Smooth muscle cell of the brain vasculature (primary cell): ENCODE measurements around the gene BLID.

Experiments
- DNase-seq: peaks from one replicate; pipeline ENCODE4 v3.0.0-alpha.2; 2012; ENCODE audit warnings: low read depth, low spot score

The BLID gene

DNA sequence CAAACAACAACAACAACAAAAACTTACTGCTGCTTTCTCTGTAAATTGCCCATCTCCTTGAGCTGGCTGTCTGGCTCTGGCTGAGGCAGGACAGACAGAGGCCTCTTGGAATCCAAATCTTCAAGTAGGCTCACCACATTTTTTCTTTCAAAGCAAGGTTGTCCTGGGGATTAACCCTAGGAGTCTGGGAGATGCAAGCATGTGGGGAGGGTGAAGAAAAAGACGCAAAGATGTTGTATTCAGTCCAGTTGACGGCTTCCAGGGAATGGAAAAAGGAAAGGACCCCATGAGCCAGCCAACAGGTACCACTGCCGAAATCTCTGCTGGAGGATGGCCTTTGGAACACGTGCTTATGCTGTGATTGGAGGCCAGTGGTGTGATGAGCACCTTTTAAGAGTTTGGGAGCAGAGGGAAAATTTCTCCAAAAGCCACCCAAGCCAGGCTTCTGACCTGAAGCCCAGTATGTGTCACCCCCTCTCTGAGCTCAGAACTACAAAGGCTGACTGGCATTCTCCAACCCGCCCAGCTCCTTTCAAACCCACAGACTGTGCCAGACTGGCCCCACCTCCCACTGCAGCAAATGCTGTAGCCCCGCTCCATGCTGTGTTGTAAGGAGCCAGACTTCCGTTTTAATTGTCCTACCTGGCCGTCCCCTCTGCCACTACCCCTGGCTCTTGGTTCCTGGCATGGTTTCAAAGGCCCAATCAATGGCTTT is 10.8 kb downstream of the BLID start:
- DNase-seq = no peak

DNA sequence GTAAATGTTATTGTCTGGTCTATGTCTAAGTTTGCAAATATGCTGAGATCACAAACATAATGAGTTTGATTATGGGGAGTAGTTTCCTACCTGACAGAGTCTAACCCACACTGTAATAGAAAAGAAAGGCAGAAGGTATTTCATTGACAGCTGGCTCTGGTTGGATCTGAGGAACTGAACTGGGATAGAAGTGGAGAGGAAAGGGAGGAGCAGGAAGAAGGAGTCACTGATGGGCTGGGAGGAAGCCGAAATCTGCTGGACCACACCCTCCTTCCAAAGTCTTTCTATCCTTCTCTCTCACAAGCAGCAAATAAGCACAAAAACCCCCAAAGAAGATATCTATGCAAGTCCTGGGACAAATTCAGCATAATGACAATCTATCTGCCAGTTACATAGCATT is 11.7 kb downstream of the BLID start:
- no peak for DNase-seq

GRCh38 chr11:122103726-122104125 is 12.3 kb downstream of the BLID start:
- no peak for DNase-seq

DNA sequence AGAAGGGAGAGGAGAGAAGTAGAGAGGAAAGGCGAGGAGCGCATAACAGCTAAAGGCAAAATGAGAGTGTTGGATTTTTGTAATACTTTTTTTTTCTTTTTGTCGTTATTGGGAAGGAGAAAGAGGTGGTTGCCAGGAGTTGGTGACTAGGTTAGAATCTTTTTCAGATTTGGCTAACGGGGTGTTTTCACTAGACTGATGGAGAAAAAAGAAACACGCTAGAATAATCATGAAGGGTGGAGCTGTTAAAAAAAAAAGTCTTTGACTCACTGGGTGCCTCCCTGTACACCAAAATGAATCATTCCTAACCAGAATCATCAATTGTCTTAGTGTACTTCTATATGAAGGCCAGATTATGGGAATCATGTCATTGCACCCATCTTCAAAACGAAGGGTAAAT is 12.7 kb downstream of the BLID start:
- DNase-seq = no peak

- DNase-seq = no peak
Measured at GRCh38 chr11:122102426-122102825, 13.6 kb downstream of the BLID start.

DNA sequence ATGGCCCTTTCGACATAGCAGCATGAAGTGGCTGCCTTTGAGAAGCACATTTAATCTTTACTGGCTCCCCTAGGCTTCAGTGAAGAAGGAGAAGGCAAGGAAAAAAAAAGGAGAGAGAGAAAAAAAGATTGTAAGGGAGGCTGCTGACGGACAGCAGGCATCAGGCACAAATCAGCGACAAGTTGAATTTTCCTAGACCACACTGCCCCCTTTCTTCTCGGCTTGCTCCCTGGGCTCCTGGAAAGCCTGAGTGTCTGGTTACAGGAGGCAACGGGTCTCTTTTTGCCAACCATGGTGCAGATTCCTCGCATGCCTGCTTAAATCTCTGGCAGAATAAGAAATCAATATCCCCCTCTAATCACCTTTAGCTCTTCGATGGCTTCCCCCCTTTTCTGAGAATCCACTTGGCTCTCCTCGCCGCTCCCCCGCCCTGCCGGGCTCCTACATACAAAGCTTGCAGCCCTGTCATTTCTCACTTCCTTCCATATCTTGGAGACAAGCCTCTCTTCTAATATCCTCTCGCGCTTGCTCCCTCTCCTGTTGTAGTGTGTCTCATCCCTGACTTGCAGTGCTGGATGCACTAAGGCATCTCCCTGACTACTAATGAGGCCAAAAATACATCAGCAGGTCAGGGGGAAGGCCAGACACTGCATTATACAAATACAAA is 14.3 kb downstream of the BLID start:
- no peak for DNase-seq

- DNase-seq = no peak
Measured at GRCh38 chr11:122100756-122101080, 15.3 kb downstream of the BLID start.

DNA sequence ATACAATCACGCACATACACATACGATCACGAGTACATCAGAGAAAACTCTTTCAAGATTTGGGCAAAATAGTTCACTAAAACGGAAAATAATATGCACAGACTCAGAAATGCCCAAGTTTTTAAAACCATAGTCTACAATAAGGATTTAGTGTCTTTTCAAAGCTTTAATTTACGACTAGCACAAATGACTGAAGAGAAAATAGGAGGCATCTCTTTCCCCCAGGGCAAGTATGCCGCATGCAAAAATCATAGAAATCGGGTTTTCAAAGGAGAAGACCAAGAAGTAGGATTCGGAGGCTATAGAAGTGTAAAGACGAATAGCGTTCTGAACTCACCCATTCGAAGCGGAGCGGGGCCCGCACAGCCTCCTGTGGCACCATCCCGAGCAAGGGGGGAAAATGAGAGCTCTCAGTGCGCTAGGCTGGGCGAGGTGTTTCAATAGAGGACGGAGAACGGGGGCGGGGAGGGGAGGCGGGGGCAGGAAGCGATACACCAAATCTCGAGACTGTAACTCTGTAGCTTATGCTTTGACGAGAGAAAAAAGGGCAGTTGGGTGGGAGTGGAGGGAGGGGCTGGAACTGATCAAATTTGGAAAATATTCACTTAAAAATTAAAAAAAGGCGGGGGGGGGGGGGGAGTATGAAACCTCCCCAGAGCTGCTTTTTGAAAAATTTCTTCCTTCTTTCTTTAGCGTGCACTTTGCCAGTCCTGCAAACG is 15.8 kb downstream of the BLID start:
- DNase-seq = no peak

DNA sequence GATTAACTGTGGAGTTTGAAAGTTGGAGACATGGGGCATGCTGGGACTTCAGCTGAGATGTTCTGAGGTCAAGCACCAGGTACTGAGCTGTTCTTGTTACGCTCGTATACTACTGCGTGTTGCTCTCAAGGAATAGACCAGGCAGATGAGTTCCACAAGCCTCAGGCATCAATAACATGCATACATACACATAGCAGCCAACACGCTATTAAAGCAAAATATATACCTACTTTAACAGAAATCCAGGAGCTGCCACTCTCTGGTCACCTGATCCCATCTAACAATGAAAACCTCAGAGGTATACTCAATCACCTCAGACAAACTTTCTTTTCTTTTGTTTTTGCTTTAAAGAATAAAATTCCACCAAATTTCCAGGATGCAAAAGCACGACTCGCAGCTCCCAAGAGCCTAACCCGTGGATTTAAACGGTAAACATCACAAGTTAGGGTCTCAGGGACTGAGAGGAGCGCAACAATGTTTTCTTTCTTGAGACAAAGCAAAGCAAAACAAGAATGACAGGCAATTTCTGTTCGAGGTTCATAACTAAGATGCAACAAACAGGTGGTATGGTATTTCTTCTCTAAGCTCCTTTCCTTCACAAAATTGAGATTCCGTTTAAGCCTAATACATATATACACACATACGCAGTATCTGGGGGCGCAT is 16.5 kb downstream of the BLID start:
- no peak for DNase-seq

GRCh38 chr11:122098261-122098980 is 17.6 kb downstream of the BLID start:
- no peak for DNase-seq

DNA sequence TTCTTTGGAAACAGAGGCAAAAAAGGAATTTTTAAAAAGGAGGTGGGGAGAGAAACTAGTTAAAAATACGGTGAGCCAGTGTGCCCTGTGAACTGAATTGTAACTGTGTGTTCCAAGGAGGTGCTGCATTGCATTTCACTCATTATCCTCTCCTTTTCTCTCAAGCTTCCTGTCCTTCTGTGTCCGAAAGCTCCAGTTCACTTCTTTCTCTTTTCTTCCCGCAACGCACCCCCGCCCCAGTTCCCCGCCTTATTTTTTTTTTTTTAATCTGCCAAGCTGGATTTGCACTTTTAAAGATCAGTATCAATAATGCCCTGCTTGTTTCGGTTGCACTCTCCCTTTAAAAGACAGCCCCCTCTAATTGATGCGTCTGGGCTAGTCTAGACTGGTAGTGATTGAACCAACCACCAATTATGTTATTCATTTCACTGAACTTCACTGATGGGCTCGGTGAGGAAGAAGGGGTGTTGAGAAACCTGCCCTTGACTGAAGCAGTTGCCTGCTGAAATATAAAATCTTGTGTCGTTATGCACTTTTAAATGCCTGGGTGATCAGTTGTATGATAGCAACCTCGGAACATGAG is 18.5 kb downstream of the BLID start:
- DNase-seq = no peak

DNA sequence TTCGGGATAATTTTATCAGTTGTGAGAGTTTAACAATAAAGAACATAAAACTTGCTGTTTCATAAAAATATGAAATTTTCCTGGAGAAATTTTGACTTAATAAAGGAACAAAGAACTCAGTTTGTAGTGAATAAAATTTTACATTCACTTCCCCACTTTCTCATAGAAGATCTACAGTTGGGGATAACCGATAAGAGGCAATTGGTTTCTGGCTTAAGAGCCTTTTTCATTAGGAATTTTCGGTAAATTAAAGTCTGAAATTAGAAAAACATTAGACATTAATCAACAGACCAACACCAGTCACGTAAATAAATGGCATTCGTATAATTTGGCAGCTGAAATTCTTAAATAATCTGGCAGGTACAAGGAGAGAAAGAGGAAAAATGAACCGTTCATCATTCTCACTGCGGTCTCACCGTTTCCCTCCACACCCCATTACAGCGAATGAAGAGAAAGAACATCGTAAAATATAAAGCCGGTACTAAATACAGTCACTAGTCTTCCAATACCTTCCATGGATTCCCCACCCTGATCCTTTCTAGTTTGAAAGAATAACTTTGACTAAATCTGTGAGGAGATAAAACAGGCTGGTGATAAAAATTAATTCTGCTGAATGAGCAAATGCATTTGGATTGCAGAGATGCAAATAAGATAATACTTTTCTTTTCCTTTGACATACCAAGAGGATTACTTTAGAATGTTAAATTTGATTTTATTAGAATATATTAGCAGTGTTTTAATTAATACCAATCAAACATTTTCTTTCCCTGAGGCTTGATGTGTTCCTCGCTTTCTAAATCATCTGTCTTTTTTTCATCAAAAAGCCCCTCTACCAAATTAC is 19.5 kb downstream of the BLID start:
- DNase-seq = no peak

DNA sequence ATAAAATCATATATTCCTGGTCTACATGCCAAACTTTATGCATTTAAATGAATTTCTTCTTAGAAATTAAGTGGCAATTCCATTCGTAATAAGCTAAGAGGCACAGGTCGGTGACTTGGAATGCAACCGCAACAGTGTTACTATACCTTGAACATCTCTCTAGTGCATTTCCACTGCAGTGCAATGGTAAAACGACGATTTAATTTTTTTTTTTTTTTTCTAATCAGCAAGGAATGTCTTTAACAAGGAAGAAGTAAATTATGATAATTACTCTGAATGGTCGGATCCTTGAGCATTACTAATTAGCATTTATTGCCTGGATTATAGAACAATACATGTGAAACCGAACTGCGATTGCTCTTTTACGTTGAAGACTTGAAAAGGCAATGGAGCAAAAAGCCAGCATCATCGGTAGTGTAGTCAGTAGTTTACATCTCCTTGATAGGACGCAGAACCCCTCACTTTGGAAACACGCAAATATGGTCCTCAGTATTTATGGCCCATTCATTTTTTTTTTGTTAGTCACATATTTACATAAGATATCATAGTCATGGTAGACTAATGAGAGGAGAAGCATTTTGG is 20.2 kb downstream of the BLID start:
- DNase-seq = no peak

DNA sequence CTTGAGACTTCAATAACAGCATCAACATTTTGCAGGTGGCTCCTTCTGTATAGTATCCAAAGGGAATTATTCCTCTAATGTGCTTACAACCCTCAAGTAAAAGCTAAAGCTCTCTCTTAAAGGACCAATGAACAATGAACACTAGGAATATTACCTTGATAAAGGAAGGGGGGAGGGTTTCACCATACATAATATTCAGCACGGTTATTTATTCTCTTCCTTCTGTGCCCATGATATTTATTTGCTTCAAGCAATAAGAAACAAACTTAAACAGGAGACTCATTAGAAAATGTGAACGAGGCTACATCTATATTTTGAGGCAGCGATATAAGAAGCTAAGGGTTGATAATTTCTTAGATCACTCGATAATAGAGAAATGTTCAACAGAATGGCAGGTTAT is 21.2 kb downstream of the BLID start:
- no peak for DNase-seq

DNA sequence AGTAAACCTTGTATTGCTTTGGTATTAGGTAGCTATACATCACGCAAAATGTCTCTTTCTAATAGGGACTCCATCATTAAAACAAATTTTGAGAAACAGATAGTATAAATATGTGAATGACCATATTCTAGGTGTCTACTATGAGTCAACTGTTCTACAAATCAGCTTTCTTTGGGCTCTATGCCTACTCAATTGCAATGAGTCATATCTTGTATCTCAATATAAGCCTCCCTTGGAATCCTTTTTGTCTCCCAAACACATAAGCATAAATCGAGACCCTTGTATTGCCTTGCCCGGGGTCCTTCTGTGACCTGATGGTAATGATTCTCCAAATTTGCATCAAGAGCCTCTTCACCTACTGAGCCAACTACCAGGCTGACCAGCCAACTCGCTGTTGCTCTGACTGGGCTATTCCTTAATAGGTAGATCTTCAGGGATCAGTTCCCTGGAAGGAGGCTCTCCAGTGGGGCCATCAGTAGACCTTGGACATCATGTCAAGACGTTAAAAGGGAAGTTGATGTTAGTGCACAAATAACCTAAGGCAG is 22.2 kb downstream of the BLID start:
- no peak for DNase-seq

- no peak for DNase-seq
Measured at GRCh38 chr11:122091835-122092234, 24.2 kb downstream of the BLID start.

DNA sequence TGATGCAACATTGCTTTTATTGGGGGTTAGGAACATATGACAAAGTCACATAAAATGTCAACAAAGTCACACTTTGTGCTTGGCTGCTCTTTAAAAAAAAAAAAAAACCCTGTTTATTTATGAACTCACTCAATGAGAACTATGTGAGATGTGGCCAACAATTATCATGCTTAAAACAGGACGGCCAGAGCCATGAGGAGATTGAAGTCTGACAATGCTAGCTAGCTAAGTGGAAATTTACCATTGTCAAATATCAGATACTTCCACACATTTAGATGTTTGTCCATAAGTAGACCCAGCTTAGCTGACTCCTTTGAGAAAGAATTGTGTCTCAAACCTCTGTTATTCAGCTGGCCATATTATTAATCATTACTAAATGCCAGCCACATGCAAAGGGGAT is 26.9 kb downstream of the BLID start:
- no peak for DNase-seq

GRCh38 chr11:122085712-122086111 is 30.3 kb downstream of the BLID start:
- no peak for DNase-seq

DNA sequence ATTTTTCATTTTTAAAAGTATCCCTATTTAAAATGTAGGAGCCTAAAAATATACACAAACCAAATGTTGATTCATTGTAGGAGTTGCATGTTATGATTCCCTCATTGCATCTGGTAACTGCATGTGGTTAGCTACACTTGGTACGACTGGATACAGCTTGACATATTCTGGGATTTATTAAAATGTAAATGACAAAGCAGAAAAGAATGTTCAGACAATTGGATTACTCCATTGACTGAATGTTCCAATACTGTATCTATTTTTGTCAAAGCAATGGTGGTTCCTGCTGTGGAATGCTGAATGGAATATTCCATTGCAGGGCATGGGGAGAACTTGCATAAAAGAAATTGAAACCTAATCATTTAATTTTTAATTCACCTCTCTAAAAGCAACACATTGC is 30.8 kb downstream of the BLID start:
- DNase-seq = no peak

GRCh38 chr11:122082205-122082604 is 33.8 kb downstream of the BLID start:
- no peak for DNase-seq
